IPS DF 6.9 (cell line): ENCODE results near the gene IGFBP7.
"Not testable (repeated sequence)": the region's sequence is repeated elsewhere in the genome, so short reads cannot be mapped to it uniquely, and the experiment has no call there.

ENCODE experiments used
- DNase-seq: peaks from one replicate; pipeline ENCODE4 v3.0.0-alpha.2; 2013; ENCODE audit warnings: low read depth, low spot score
- H3K27ac ChIP-seq: one replicate; pipeline ENCODE4 v1.5.1; 2013; ENCODE audit warnings: low read length, control low read depth
- H3K27me3 ChIP-seq: 2 replicates; pipeline ENCODE4 v1.6.1; 2013; ENCODE audit warnings: mild to moderate bottlenecking, low read length; ENCODE audit not compliant: control insufficient read depth, insufficient read depth
- H3K36me3 ChIP-seq: 2 replicates; pipeline ENCODE4 v1.6.1; 2013; ENCODE audit warnings: low read length; ENCODE audit not compliant: control insufficient read depth, insufficient read depth
- H3K4me1 ChIP-seq: 2 replicates; pipeline ENCODE4 v1.6.1; 2013; ENCODE audit warnings: low read length; ENCODE audit not compliant: control insufficient read depth, insufficient read depth
- H3K4me3 ChIP-seq: 2 replicates; pipeline ENCODE4 v1.5.1; 2013; ENCODE audit warnings: mild to moderate bottlenecking, low read length
- H3K9me3 ChIP-seq: 2 replicates; pipeline ENCODE4 v1.6.1; 2013; ENCODE audit warnings: low read length, inconsistent platforms; ENCODE audit not compliant: control insufficient read depth, insufficient read depth
- WGBS: extraction: QIAGEN DNeasy Blood & Tissue Kit; methylation state at CpG from one replicate; pipeline ENCODE4 v1.1.7; 2013; ENCODE audit warnings: mixed read lengths, missing lambda C conversion rate; ENCODE audit not compliant: insufficient read length, insufficient coverage; 5-methylcytosine and 5-hydroxymethylcytosine counted together

Gene IGFBP7

GRCh38 chr4:57061395-57061794 is 48.8 kb downstream of the IGFBP7 start:
- Histone ChIP-seq H3K4me3 (no peak overlapping the region), H3K4me1 (no peaks in the 10 kb centered on the region), H3K9me3 (no peaks in the 10 kb centered on the region), H3K27ac (no peak overlapping the region), H3K36me3 (no peaks in the 10 kb centered on the region), H3K27me3 (no peaks in the 10 kb centered on the region)
- DNase-seq: no peak
- WGBS: no CpG with 5 or more reads among the region's 5 CpGs

- H3K27ac ChIP-seq, H3K27me3 ChIP-seq, H3K4me1 ChIP-seq, H3K36me3 ChIP-seq, H3K4me3 ChIP-seq, DNase-seq, H3K9me3 ChIP-seq: not testable (repeated sequence)
- no CpG with 5 or more reads among the region's 6 CpGs for WGBS
Observed at GRCh38 chr4:57060717-57061067, 49.5 kb downstream of the IGFBP7 start.

- no peak for DNase-seq
- no peaks in the 10 kb centered on the region for H3K9me3 ChIP-seq
- H3K36me3 ChIP-seq: no peaks in the 10 kb centered on the region
- no peak overlapping the region for H3K4me3 ChIP-seq
- H3K4me1 ChIP-seq: no peaks in the 10 kb centered on the region
- H3K27ac ChIP-seq: no peak overlapping the region
- no peaks in the 10 kb centered on the region for H3K27me3 ChIP-seq
- no CpG with 5 or more reads among the region's 6 CpGs for WGBS
Observed at GRCh38 chr4:57059890-57060716, 50.1 kb downstream of the IGFBP7 start.

- DNase-seq: no peak
Observed at GRCh38 chr4:57055886-57056285, 54.3 kb downstream of the IGFBP7 start.

GRCh38 chr4:57053508-57053907 is 56.7 kb downstream of the IGFBP7 start:
- H3K36me3 ChIP-seq: no peaks in the 10 kb centered on the region
- DNase-seq: no peak
- WGBS: no CpG with 5 or more reads among the region's 5 CpGs
- no peaks in the 10 kb centered on the region for H3K4me1 ChIP-seq
- no peak overlapping the region for H3K4me3 ChIP-seq
- no peak overlapping the region for H3K27ac ChIP-seq
- H3K27me3 ChIP-seq: no peaks in the 10 kb centered on the region
- no peaks in the 10 kb centered on the region for H3K9me3 ChIP-seq

More at GRCh38 chr4:57055886-57056285, 54.3 kb downstream of the IGFBP7 start:
- Histone ChIP-seq H3K4me3 (no peak overlapping the region), H3K27me3 (no peaks in the 10 kb centered on the region), H3K9me3 (no peaks in the 10 kb centered on the region), H3K27ac (no peak overlapping the region), H3K36me3 (no peaks in the 10 kb centered on the region), H3K4me1 (no peaks in the 10 kb centered on the region)
- WGBS: no CpG with 5 or more reads among the region's 14 CpGs

GRCh38 chr4:57051524-57051923 is 58.7 kb downstream of the IGFBP7 start:
- H3K27ac ChIP-seq: no peak overlapping the region
- no CpG with 5 or more reads among the region's 2 CpGs for WGBS
- H3K27me3 ChIP-seq: no peaks in the 10 kb centered on the region
- H3K36me3 ChIP-seq: no peaks in the 10 kb centered on the region
- no peaks in the 10 kb centered on the region for H3K9me3 ChIP-seq
- no peaks in the 10 kb centered on the region for H3K4me1 ChIP-seq
- no peak for DNase-seq
- H3K4me3 ChIP-seq: no peak overlapping the region

GRCh38 chr4:57051095-57051494 is 59.1 kb downstream of the IGFBP7 start:
- H3K4me3 ChIP-seq: no peak overlapping the region
- WGBS: no CpG with 5 or more reads among the region's 3 CpGs
- H3K27ac ChIP-seq: no peak overlapping the region
- no peaks in the 10 kb centered on the region for H3K27me3 ChIP-seq
- no peak for DNase-seq
- H3K4me1 ChIP-seq: no peaks in the 10 kb centered on the region
- H3K9me3 ChIP-seq: no peaks in the 10 kb centered on the region
- H3K36me3 ChIP-seq: no peaks in the 10 kb centered on the region

GRCh38 chr4:57048590-57049304 is 61.4 kb downstream of the IGFBP7 start:
- Histone ChIP-seq H3K9me3 (no peaks in the 10 kb centered on the region), H3K27ac (no peak overlapping the region), H3K36me3 (no peaks in the 10 kb centered on the region), H3K4me1 (no peaks in the 10 kb centered on the region), H3K4me3 (no peak overlapping the region), H3K27me3 (no peaks in the 10 kb centered on the region)
- no peak for DNase-seq
- no CpG with 5 or more reads among the region's 1 CpG for WGBS

DNA sequence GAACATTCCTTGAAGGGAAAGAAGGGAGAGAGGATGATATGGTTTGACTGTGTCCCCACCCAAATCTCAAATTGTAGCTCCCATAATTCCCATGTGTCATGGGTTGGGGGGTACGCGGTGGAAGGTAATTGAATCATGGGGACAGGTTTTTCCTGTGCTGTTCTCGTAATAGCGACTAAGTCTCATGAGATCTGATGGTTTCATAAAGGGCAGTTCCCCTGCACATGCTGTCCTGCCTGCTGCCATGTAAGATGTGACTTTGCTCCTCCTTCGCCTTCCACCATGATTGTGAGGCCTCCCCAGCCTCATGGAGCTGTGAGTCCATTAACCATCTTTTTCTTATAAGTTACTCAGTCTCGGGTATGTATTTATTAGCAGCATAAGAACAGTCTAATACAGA is 63.1 kb downstream of the IGFBP7 start:
- WGBS: no CpG with 5 or more reads among the region's 6 CpGs

DNA sequence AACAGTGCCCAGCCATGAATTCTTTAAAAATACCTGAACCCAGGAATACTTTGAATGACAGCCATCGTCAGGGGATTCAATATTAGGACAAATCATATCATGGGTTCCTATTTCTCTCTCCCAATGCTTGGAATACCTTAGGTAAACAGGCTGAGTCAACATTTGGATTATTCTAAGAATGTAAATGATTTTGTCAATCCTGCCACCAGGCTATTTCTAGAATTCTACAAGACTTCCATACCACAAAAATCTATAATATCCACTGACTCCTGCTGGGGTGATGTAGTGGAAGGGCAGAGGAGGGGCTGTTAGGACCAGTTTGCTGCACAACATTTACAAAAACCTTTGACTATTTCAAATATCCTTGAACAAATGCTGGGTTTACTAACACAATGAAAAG is 65.2 kb downstream of the IGFBP7 start:
- H3K4me1 ChIP-seq: no peaks in the 10 kb centered on the region; the same call in 1 of the 2 replicates
- WGBS: no CpG with 5 or more reads among the region's 1 CpG
- no peak for DNase-seq

More for the DNA sequence above, 63.1 kb downstream of the IGFBP7 start:
- H3K9me3 ChIP-seq, H3K4me3 ChIP-seq, H3K36me3 ChIP-seq, H3K27me3 ChIP-seq, DNase-seq, H3K4me1 ChIP-seq, H3K27ac ChIP-seq: not testable (repeated sequence)

More for the DNA sequence above, 65.2 kb downstream of the IGFBP7 start:
- Histone ChIP-seq H3K4me3 (no peak overlapping the region), H3K36me3 (no peaks in the 10 kb centered on the region), H3K27me3 (no peaks in the 10 kb centered on the region), H3K9me3 (no peaks in the 10 kb centered on the region), H3K27ac (no peak overlapping the region)
